RWPE2 (cell line): ENCODE measurements around the gene KLF3.

Experiments
- ATAC-seq: fragments of 200-7000 bp; cut with Tn5 transposase; 3 replicates; pipeline ENCODE4 v1.9.1; 2021; ENCODE audit warnings: low read depth
- DNase-seq: peaks from one replicate; pipeline ENCODE4 v3.0.0-alpha.2; 2020; ENCODE audit warnings: low spot score
- H3K27ac ChIP-seq: fragments of 450-650 bp; 2 replicates; pipeline ENCODE4 v1.5.1; 2017; ENCODE audit warnings: mild to moderate bottlenecking; ENCODE audit not compliant: poor library complexity, severe bottlenecking
- H3K27me3 ChIP-seq: fragments of 250-450 bp; sonication (Bioruptor Pico); 2 replicates; pipeline ENCODE4 v1.5.1; 2021; ENCODE audit warnings: mild to moderate bottlenecking, moderate library complexity; ENCODE audit not compliant: insufficient read depth, poor library complexity, severe bottlenecking
- H3K36me3 ChIP-seq: fragments of 250-450 bp; sonication (Bioruptor Pico); 2 replicates; pipeline ENCODE4 v1.5.1; 2020; ENCODE audit warnings: low read depth, mild to moderate bottlenecking, moderate library complexity
- H3K4me1 ChIP-seq: fragments of 250-450 bp; sonication (Bioruptor Pico); 2 replicates; pipeline ENCODE4 v1.5.1; 2021; ENCODE audit warnings: mild to moderate bottlenecking, moderate library complexity; ENCODE audit not compliant: insufficient read depth, poor library complexity, severe bottlenecking
- H3K4me3 ChIP-seq: fragments of 250-450 bp; sonication (Bioruptor Pico); 2 replicates; pipeline ENCODE4 v1.5.1; 2021; ENCODE audit warnings: mild to moderate bottlenecking, moderate library complexity; ENCODE audit not compliant: severe bottlenecking
- H3K9me3 ChIP-seq: fragments of 250-450 bp; sonication (Bioruptor Pico); 2 replicates; pipeline ENCODE4 v1.5.1; 2021; ENCODE audit warnings: mild to moderate bottlenecking, moderate library complexity; ENCODE audit not compliant: severe bottlenecking
- CTCF ChIP-seq: fragments of 450-650 bp; IDR thresholded peaks from one replicate; pipeline ENCODE4 v1.5.1; 2017; ENCODE audit warnings: mild to moderate bottlenecking, moderate library complexity; ENCODE audit not compliant: poor library complexity, severe bottlenecking

Gene KLF3

DNA sequence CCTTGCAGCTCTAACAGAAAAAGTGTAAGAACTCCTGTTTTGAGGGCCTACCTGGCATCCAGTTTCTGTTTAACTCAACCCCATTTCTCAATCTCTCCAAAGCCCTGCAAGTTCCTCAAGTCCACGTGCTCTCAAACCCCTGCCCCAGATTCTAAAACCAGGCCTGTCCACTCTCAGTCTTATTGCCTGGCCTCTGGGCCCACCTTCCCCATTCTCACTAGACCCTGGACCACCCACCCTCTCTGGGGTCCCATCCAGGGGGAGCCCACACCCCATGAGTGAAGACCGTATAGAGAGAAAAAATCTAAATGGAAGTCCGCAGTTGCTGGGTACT is 60.4 kb downstream of the KLF3 start:
- no peaks in the 10 kb centered on the region for H3K27me3 ChIP-seq
- DNase-seq (no peak), ATAC-seq (no peak)
- TF ChIP-seq CTCF = no peak
- peaks cover 7% of the 10 kb centered on the region for H3K4me1 ChIP-seq
- no peak overlapping the region for H3K27ac ChIP-seq
- H3K36me3 ChIP-seq = no peaks in the 10 kb centered on the region
- no peak overlapping the region for H3K4me3 ChIP-seq
- no peaks in the 10 kb centered on the region for H3K9me3 ChIP-seq

DNA sequence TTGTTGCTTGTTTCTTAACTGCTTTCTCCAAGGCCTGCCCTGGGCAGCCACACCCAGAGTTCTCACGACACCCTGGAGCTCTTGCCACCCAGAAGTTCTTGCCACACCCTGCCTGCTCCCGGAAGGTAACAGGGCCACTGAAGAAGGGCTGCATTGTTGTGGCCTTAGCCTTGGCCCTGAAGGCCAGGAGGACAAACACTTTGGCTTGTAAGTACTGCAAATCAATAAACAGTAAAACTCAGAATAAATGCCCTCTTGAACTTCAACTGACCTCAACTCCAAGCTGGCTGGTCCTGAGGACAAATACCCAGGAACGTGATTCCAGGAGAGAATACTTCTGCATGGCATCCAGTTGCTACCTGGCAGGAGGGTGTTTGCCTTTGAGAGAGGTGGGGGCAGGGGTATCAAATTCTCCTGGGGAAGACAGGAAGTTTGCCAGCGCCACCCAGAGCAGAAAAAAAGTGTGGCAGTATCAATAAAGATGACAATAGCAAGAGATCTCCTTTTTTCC is 64.7 kb downstream of the KLF3 start:
- Histone ChIP-seq H3K27ac (no peak overlapping the region), H3K4me1 (peaks cover 7% of the 10 kb centered on the region), H3K27me3 (no peaks in the 10 kb centered on the region), H3K36me3 (no peaks in the 10 kb centered on the region), H3K4me3 (no peak overlapping the region), H3K9me3 (no peaks in the 10 kb centered on the region)
- ATAC-seq (peak; percentile 10; the same call in 1 of the 3 replicates), DNase-seq (no peak)
- TF ChIP-seq CTCF = peak; percentile 31

DNA sequence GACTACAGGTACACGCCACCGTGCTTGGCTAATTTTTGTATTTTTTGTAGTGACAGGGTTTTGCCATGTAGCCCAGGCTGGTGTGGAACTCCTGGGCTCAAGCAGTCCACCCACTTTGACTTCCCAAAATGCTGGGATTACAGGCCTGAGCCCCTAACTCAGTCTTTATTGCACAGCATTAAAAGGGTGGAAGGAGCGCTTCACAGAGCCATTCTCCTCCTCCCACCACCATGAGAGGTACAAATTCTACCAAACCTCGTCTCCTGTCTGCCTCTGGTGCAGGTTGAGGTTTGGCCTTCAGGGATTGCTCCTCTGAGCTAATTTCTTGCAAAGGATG is 66.5 kb downstream of the KLF3 start:
- no peak for ATAC-seq
- H3K27ac ChIP-seq = no peak overlapping the region

GRCh38 chr4:38730830-38731646 is 67.0 kb downstream of the KLF3 start:
- Histone ChIP-seq H3K27me3 (no peaks in the 10 kb centered on the region), H3K4me1 (peaks cover 7% of the 10 kb centered on the region), H3K27ac (no peak overlapping the region), H3K4me3 (no peak overlapping the region), H3K36me3 (no peaks in the 10 kb centered on the region), H3K9me3 (no peaks in the 10 kb centered on the region)
- DNase-seq (no peak), ATAC-seq (peak; percentile 87)
- TF ChIP-seq CTCF = peak; percentile 93

More for the DNA sequence above, 66.5 kb downstream of the KLF3 start:
- TF ChIP-seq CTCF = no peak
- Histone ChIP-seq H3K9me3 (no peaks in the 10 kb centered on the region), H3K36me3 (no peaks in the 10 kb centered on the region), H3K4me3 (no peak overlapping the region), H3K27me3 (no peaks in the 10 kb centered on the region), H3K4me1 (peaks cover 7% of the 10 kb centered on the region)
- DNase-seq = no peak

DNA sequence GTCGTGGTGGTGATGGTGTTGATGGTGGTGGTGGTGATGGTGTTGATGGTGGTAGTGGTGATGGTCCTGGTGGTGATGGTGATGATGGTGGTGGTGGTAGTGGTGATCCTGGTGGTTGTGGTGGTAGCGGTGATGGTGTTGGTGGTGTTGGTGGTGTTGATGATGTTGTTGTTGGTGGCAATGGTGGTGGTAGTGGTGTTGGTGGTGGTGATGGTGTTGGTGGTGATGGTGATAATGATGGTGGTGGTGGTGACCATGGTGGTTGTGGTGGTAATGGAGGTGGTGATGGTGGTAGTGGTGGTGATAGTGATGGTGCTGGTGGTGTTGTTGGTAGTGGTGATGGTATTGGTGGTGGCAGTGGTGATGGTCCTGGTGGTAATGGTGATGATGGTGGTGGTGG is 69.7 kb downstream of the KLF3 start:
- ATAC-seq (no peak), DNase-seq (no peak)
- H3K9me3 ChIP-seq = no peaks in the 10 kb centered on the region
- H3K4me1 ChIP-seq = peaks cover 3% of the 10 kb centered on the region
- no peak for TF ChIP-seq CTCF
- H3K27ac ChIP-seq = no peak overlapping the region
- no peak overlapping the region for H3K4me3 ChIP-seq
- H3K27me3 ChIP-seq = no peaks in the 10 kb centered on the region
- no peaks in the 10 kb centered on the region for H3K36me3 ChIP-seq
